IPS-15b (cell line): ENCODE measurements around the gene PHF20.

Experiments
- H3K27me3 ChIP-seq: one replicate; pipeline ENCODE4 v1.6.1; 2013; ENCODE audit warnings: low read length; ENCODE audit not compliant: control insufficient read depth, insufficient read depth
- H3K36me3 ChIP-seq: one replicate; pipeline ENCODE4 v1.6.1; 2013; ENCODE audit warnings: low read length; ENCODE audit not compliant: control insufficient read depth, insufficient read depth
- H3K4me1 ChIP-seq: one replicate; pipeline ENCODE4 v1.6.1; 2013; ENCODE audit warnings: mild to moderate bottlenecking, low read length; ENCODE audit not compliant: control insufficient read depth, insufficient read depth
- H3K4me3 ChIP-seq: one replicate; pipeline ENCODE4 v1.5.1; 2013; ENCODE audit warnings: low read depth, low read length
- H3K9ac ChIP-seq: one replicate; pipeline ENCODE4 v1.6.1; 2013; ENCODE audit warnings: low read depth, mild to moderate bottlenecking, low read length
- H3K9me3 ChIP-seq: one replicate; pipeline ENCODE4 v1.6.1; 2013; ENCODE audit warnings: mild to moderate bottlenecking, low read length; ENCODE audit not compliant: control insufficient read depth, insufficient read depth

PHF20 gene

GRCh38 chr20:35974256-35974655 is 202.4 kb downstream of the PHF20 start:
- Histone ChIP-seq H3K27me3 (no peaks in the 10 kb centered on the region), H3K9ac (no peak overlapping the region), H3K4me3 (no peak overlapping the region), H3K9me3 (no peaks in the 10 kb centered on the region), H3K36me3 (no peaks in the 10 kb centered on the region), H3K4me1 (no peaks in the 10 kb centered on the region)

GRCh38 chr20:35975576-35976373 is 204.0 kb downstream of the PHF20 start:
- H3K36me3 ChIP-seq: no peaks in the 10 kb centered on the region
- H3K27me3 ChIP-seq: no peaks in the 10 kb centered on the region
- no peaks in the 10 kb centered on the region for H3K4me1 ChIP-seq
- H3K4me3 ChIP-seq: no peak overlapping the region
- H3K9ac ChIP-seq: no peak overlapping the region
- H3K9me3 ChIP-seq: no peaks in the 10 kb centered on the region

- no peaks in the 10 kb centered on the region for H3K36me3 ChIP-seq
- no peaks in the 10 kb centered on the region for H3K4me1 ChIP-seq
- H3K4me3 ChIP-seq: no peak overlapping the region
- H3K27me3 ChIP-seq: no peaks in the 10 kb centered on the region
- H3K9me3 ChIP-seq: no peaks in the 10 kb centered on the region
- H3K9ac ChIP-seq: no peak overlapping the region
These were observed 206.3 kb downstream of the PHF20 start for GRCh38 chr20:35978041-35978513.

- H3K9me3 ChIP-seq: no peaks in the 10 kb centered on the region
- H3K4me3 ChIP-seq: no peak overlapping the region
- H3K4me1 ChIP-seq: no peaks in the 10 kb centered on the region
- no peak overlapping the region for H3K9ac ChIP-seq
- H3K27me3 ChIP-seq: no peaks in the 10 kb centered on the region
- H3K36me3 ChIP-seq: no peaks in the 10 kb centered on the region
These were observed 207.7 kb downstream of the PHF20 start for GRCh38 chr20:35979544-35979943.

GRCh38 chr20:35981969-35982368 is 210.2 kb downstream of the PHF20 start:
- Histone ChIP-seq H3K4me3 (no peak overlapping the region), H3K36me3 (no peaks in the 10 kb centered on the region), H3K9ac (no peak overlapping the region), H3K4me1 (no peaks in the 10 kb centered on the region), H3K27me3 (no peaks in the 10 kb centered on the region), H3K9me3 (no peaks in the 10 kb centered on the region)

- Histone ChIP-seq H3K4me1 (no peaks in the 10 kb centered on the region), H3K36me3 (no peaks in the 10 kb centered on the region), H3K9ac (no peak overlapping the region), H3K27me3 (no peaks in the 10 kb centered on the region), H3K9me3 (no peaks in the 10 kb centered on the region), H3K4me3 (no peak overlapping the region)
These were observed 212.6 kb downstream of the PHF20 start for GRCh38 chr20:35984382-35984781.

GRCh38 chr20:35985806-35986205 is 214.0 kb downstream of the PHF20 start:
- Histone ChIP-seq H3K36me3 (no peaks in the 10 kb centered on the region), H3K4me3 (no peak overlapping the region), H3K4me1 (no peaks in the 10 kb centered on the region), H3K27me3 (no peaks in the 10 kb centered on the region), H3K9ac (no peak overlapping the region), H3K9me3 (no peaks in the 10 kb centered on the region)

- H3K9ac ChIP-seq: no peak overlapping the region
- H3K4me3 ChIP-seq: no peak overlapping the region
- H3K36me3 ChIP-seq: no peaks in the 10 kb centered on the region
- peaks cover 5% of the 10 kb centered on the region for H3K4me1 ChIP-seq
- no peaks in the 10 kb centered on the region for H3K9me3 ChIP-seq
- no peaks in the 10 kb centered on the region for H3K27me3 ChIP-seq
These were observed 217.2 kb downstream of the PHF20 start for GRCh38 chr20:35988910-35989463.

GRCh38 chr20:35991142-35991771 is 219.4 kb downstream of the PHF20 start:
- Histone ChIP-seq H3K4me3 (no peak overlapping the region), H3K9me3 (no peaks in the 10 kb centered on the region), H3K4me1 (peaks cover 5% of the 10 kb centered on the region), H3K36me3 (no peaks in the 10 kb centered on the region), H3K9ac (no peak overlapping the region), H3K27me3 (no peaks in the 10 kb centered on the region)

- Histone ChIP-seq H3K36me3 (no peaks in the 10 kb centered on the region), H3K27me3 (no peaks in the 10 kb centered on the region), H3K9ac (no peak overlapping the region), H3K4me3 (no peak overlapping the region), H3K4me1 (peaks cover 5% of the 10 kb centered on the region), H3K9me3 (no peaks in the 10 kb centered on the region)
These were observed 221.0 kb downstream of the PHF20 start for GRCh38 chr20:35992713-35993335.

GRCh38 chr20:35994994-35995453 is 223.2 kb downstream of the PHF20 start:
- peaks cover 5% of the 10 kb centered on the region for H3K4me1 ChIP-seq
- H3K9ac ChIP-seq: no peak overlapping the region
- no peaks in the 10 kb centered on the region for H3K9me3 ChIP-seq
- no peak overlapping the region for H3K4me3 ChIP-seq
- H3K27me3 ChIP-seq: no peaks in the 10 kb centered on the region
- no peaks in the 10 kb centered on the region for H3K36me3 ChIP-seq
